Psoas muscle (tissue), 8 donors: ENCODE data around the gene SLCO2A1. TPM values are rescaled to one million over a fixed set of nuclear protein-coding genes. Genes with fewer than 3 reads are reported as not detected.

Experiments
- ATAC-seq, 4 donors: fragments of 200-7000 bp; cut with Tn5 transposase; one replicate each; pipeline ENCODE4 v1.9.1; 2020; ENCODE audit warnings: moderate library complexity in 3 of 4, mild to moderate bottlenecking in 2 of 4
- DNase-seq, 2 donors: peaks; one replicate each; pipeline ENCODE4 v3.0.0-alpha.2; 2020
- H3K27ac ChIP-seq: fragments of 200-600 bp; one replicate; pipeline ENCODE4 v1.8.0; 2022
- H3K27me3 ChIP-seq, 3 donors: fragments of 200-600 bp in 1 of 3; one replicate each; pipeline versions ENCODE4 v1.6.1 to v1.8.0; 2013 to 2022; ENCODE audit warnings: low read length in 2 of 3, mild to moderate bottlenecking in 2 of 3, moderate library complexity in 1 of 3; ENCODE audit not compliant: insufficient read depth in 3 of 3
- H3K36me3 ChIP-seq, 2 donors: fragments of 200-600 bp in 1 of 2; one replicate each; pipeline versions ENCODE4 v1.6.1 to v1.8.0; 2013 to 2022; ENCODE audit warnings: low read depth in 1 of 2, mild to moderate bottlenecking in 1 of 2, moderate library complexity in 1 of 2; ENCODE audit not compliant: insufficient read depth in 1 of 2
- H3K4me1 ChIP-seq: fragments of 200-600 bp; one replicate; pipeline ENCODE4 v1.8.0; 2022
- H3K4me3 ChIP-seq: fragments of 200-600 bp; one replicate; pipeline ENCODE4 v1.8.0; 2022; ENCODE audit warnings: mild to moderate bottlenecking
- H3K9me3 ChIP-seq: fragments of 200-600 bp; one replicate; pipeline ENCODE4 v1.8.0; 2022
- CTCF ChIP-seq: fragments of 200-600 bp; IDR thresholded peaks from one replicate; pipeline ENCODE4 v1.8.0; 2022; ENCODE audit warnings: antibody characterized with exemption
- WGBS, 3 donors: extraction: QIAGEN DNeasy Blood & Tissue Kit; methylation state at CpG; one replicate each; pipeline versions ENCODE4 v1.1.6 to v1.1.7; 2013; 5-methylcytosine and 5-hydroxymethylcytosine counted together
- intact Hi-C, 2 donors: fragments of 100-400 bp; cut with DNase I; formaldehyde crosslinking; loops; one replicate each; pipeline versions ENCODE4 v1.11.0 to v1.14.2; 2022
- polyA plus RNA-seq, 3 donors: library from polyadenylated mRNA; stranded (reverse); fragments of 200-250 nt; gene quantifications; one replicate each; pipeline ENCODE4 v1.2.3, GENCODE V29; 2013
- total RNA-seq, 4 donors: library from RNA; stranded (reverse); fragmentation: NEBNext Ultra II Directional in 2 of 4; extraction: Animal tissue kit (Norgen Biotek cat#: 25700) in 2 of 4; gene quantifications; one replicate each; pipeline versions ENCODE4 v1.2.1 to v1.2.4, GENCODE V29; 2021 to 2023
- donor health status: healthy with polysubstance abuse.
- donor health status: DM: no; HTN: no; CAD: no; lungs with moderate emphysema.
- donor health status: Bipolar disorder and iron deficiency.
- donor health status: healthy.
- donor health status: DM: yes; HTN: yes; CAD: no.
- donor health status: DM: no; HTN: no; CAD: no.
- donor health status: DM: no; HTN: no; CAD: no.
- donor health status: DM: yes; HTN: yes; CAD: no.

Gene SLCO2A1
- total and polyA plus RNA-seq, 7 donors: 0.72 to 5.2 (median 3.7) TPM

DNA sequence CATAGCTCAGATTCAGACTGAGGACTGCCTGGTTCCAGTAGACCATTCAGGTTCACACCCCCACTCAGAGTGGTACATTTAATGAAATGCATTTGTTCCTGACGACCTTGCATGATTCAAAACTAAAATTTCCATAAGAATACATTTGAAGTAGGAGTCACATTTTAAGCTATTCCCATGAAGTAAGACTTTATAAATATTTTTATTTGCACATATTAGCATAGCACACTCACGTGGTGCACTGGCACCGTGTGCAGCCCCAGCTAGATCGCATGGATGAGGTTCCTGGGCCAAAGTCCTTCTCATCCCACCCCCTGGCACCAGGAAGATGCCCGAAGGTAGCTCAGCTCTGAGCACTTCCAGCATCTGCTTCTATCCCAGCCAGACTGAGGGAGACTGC lies 59.4 kb downstream of the SLCO2A1 start:
- no peaks in the 10 kb centered on the region for H3K9me3 ChIP-seq
- 84 to 90% (median 89%) methylated on average over 5 of the region's 5 CpGs for WGBS, 3 donors
- no peaks in the 10 kb centered on the region for H3K27me3 ChIP-seq
- ATAC-seq (no peak), DNase-seq (no peak)
- no peaks in the 10 kb centered on the region for H3K4me1 ChIP-seq
- H3K27ac ChIP-seq: no peak overlapping the region
- no peak overlapping the region for H3K4me3 ChIP-seq
- intact Hi-C loops: no loop called here
- H3K36me3 ChIP-seq: no peaks in the 10 kb centered on the region
- TF ChIP-seq CTCF: no peak

DNA sequence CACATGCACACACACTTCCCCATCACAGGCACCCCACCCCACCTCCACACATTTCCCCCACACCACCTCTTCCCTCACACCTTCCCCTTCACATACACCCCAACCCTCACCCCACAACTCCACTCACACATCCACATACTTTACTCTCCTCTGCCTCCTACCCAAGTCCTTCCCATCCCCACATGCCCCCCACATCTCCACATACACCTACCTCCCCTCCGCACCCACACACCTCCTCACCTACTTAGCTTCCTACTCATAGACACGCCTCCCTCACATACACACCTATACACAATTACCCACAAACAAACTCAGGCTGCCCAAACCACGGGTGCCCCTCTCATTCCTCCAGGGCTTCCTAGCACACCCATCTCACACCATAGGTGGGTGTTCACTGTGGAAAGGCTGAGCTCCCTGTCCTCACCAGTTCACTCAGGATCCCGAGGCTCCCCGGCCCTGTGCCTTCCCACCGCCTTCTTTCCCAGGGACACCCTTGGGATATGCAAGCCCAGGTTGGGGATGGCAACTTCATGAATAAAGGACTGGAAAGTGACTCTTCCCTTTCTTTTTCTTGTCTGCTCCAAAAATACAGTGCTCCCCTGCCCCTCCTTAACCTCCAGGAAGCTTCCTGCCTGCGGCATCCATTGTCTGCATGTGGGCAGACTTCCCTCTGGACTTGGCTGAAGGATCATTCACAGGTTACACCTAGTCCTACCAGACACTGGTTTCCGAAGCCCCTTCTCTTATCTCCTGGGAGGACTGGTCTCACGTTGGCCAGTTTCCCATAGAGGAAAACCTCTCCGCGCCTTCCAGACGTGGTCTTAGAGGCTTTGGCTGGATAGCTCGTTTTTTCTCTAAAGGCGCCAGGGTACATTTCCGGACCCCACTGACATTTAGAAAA lies 61.5 kb downstream of the SLCO2A1 start:
- ATAC-seq (no peak), DNase-seq (no peak)
- H3K4me3 ChIP-seq: no peak overlapping the region
- H3K27ac ChIP-seq: no peak overlapping the region
- WGBS, 3 donors: 65 to 73% (median 66%) methylated on average over 15 of the region's 15 CpGs
- H3K27me3 ChIP-seq: no peaks in the 10 kb centered on the region
- no peak for TF ChIP-seq CTCF
- H3K4me1 ChIP-seq: peaks cover 7% of the 10 kb centered on the region
- intact Hi-C loops: no loop called here
- no peaks in the 10 kb centered on the region for H3K9me3 ChIP-seq
- H3K36me3 ChIP-seq: no peaks in the 10 kb centered on the region

DNA sequence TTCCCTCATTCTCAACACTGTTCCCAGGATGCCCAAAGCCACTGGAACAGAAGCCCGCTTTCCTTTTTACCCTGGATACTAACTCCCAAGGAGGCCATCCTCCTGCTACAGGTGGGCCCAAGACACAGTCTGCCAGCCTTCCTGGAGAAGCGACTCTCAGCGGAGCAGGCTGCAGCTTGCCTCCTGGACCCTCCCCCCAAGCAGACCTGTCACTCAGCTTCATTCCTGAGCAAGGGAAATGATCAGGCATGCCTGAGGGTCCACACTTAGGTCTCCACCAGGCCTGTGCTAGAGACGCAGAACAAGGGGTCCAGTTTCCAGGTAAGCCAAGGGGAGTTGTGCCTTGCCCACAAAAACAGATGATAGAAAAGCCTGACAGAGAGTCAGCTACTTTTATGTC lies 62.8 kb downstream of the SLCO2A1 start:
- Histone ChIP-seq H3K27me3 (no peaks in the 10 kb centered on the region), H3K4me3 (no peak overlapping the region), H3K36me3 (no peaks in the 10 kb centered on the region), H3K27ac (no peak overlapping the region), H3K9me3 (no peaks in the 10 kb centered on the region), H3K4me1 (peaks cover 7% of the 10 kb centered on the region)
- ATAC-seq (no peak), DNase-seq (no peak)
- intact Hi-C loops: no loop called here
- TF ChIP-seq CTCF: no peak
- WGBS, 3 donors: 94 to 95% (median 94%) methylated on average over 4 of the region's 4 CpGs

DNA sequence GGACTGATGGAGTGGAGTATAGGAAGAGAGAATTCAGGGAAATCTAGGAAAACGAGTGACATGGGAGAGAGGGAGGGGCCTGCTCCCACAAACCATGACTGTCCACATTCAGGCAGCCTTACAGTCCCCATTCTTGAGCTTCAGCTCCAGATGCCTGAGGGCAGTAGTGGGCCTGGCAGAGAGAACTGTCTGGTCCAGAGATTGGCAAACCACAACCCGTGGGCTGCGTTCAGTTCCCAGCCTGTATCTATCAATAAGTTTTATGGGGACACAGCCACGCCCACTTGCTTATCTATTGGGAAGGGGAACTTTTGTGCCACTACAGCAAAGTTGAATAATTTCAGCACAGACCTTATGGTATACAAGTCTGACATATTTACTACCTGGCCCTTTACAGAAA lies 63.8 kb downstream of the SLCO2A1 start:
- no peak for TF ChIP-seq CTCF
- no peak for ATAC-seq
- H3K27me3 ChIP-seq: no peaks in the 10 kb centered on the region
- DNase-seq: no peak
- WGBS, 3 donors: 83 to 93% (median 93%) methylated on average over 4 of the region's 4 CpGs
- peaks cover 7% of the 10 kb centered on the region for H3K4me1 ChIP-seq
- no peaks in the 10 kb centered on the region for H3K36me3 ChIP-seq
- intact Hi-C loops: no loop called here
- H3K9me3 ChIP-seq: no peaks in the 10 kb centered on the region
- H3K27ac ChIP-seq: no peak overlapping the region
- no peak overlapping the region for H3K4me3 ChIP-seq
